OCI-LY3 (cell line): ENCODE results near the gene CCDC12.

ENCODE experiments used
- H2AFZ ChIP-seq: fragments of 200-600, 300-600 bp; shearing (Covaris generic); 2 replicates; pipeline ENCODE4 v1.6.0; 2014; ENCODE audit warnings: antibody characterized with exemption, low read depth, low read length
- H3K27ac ChIP-seq: fragments of 200-600, 300-600 bp; sonication (generic); 2 replicates; pipeline ENCODE4 v1.5.1; 2014; ENCODE audit warnings: mild to moderate bottlenecking, low read length, moderate library complexity, mixed read lengths
- H3K27me3 ChIP-seq: fragments of 200-600, 300-600 bp; sonication (generic); 2 replicates; pipeline ENCODE4 v1.6.1; 2014; ENCODE audit warnings: low read depth, low read length, mixed read lengths
- H3K36me3 ChIP-seq: fragments of 200-600, 300-600 bp; sonication (generic); replicated peaks from 2 replicates; pipeline ENCODE3; 2014; ENCODE audit warnings: low read depth, low read length, mixed read lengths
- H3K4me1 ChIP-seq: fragments of 300-600, 200-600 bp; sonication (generic); 2 replicates; pipeline ENCODE4 v1.6.1; 2014; ENCODE audit warnings: low read length, mixed read lengths
- H3K4me2 ChIP-seq: fragments of 200-600, 300-600 bp; sonication (generic); 2 replicates; pipeline ENCODE4 v1.6.1; 2014; ENCODE audit warnings: low read length, mixed read lengths
- H3K4me3 ChIP-seq: fragments of 300-600, 200-600 bp; sonication (generic); 2 replicates; pipeline ENCODE4 v1.5.1; 2014; ENCODE audit warnings: antibody characterized with exemption, mild to moderate bottlenecking, low read length, moderate library complexity
- H3K79me2 ChIP-seq: fragments of 300-600, 200-600 bp; shearing (Covaris generic); 2 replicates; pipeline ENCODE4 v1.6.1; 2014; ENCODE audit warnings: mild to moderate bottlenecking, low read length, mixed read lengths
- H3K9ac ChIP-seq: fragments of 300-600, 200-600 bp; shearing (Covaris generic); 2 replicates; pipeline ENCODE4 v1.6.0; 2014; ENCODE audit warnings: mild to moderate bottlenecking, low read length, moderate library complexity
- H3K9me3 ChIP-seq: fragments of 200-600, 300-600 bp; shearing (Covaris generic); 2 replicates; pipeline ENCODE4 v1.6.1; 2014; ENCODE audit warnings: low read length, mixed read lengths; ENCODE audit not compliant: insufficient read depth
- H4K20me1 ChIP-seq: fragments of 200-600, 300-600 bp; sonication (generic); 2 replicates; pipeline ENCODE4 v1.6.1; 2016; ENCODE audit warnings: low read length, mixed read lengths; ENCODE audit not compliant: insufficient read depth
- EZH2phosphoT487 ChIP-seq: fragments of 200-600 bp; shearing (Covaris generic); IDR thresholded peaks from 2 replicates; pipeline ENCODE4 v1.6.1; 2018; ENCODE audit warnings: antibody characterized with exemption, mixed run types, low read depth
- TF ChIP-seq, protein P1 (sequence below): fragments of 200-600, 300-600 bp; sonication (generic); IDR thresholded peaks from 2 replicates; pipeline ENCODE4 v1.5.1; 2014; ENCODE audit warnings: antibody characterized with exemption, low read length, low read depth

CCDC12 gene

DNA sequence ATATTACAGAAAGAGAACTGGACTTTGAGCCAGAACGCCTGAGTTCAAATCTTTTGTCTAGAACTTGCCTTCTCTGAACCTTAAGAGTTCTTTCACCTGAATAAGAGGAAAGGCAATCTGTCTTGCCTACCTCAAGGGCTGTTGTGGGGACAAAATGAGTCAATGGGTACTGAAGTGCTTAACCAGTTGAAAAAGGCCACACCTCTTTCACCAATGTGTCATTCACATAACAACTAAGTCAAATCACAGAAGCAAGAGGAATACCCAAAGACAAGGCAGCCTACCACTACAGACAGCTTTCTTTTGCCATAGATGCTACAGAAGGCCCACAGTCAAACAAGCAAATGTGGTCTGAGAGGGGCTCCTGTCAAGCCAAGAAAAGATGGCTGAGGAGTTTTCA, 42.7 kb upstream of the CCDC12 start:
- peaks cover 14% of the 10 kb centered on the region for H3K4me1 ChIP-seq
- H2AFZ ChIP-seq: no peak overlapping the region
- H3K9me3 ChIP-seq: no peaks in the 10 kb centered on the region
- H3K27me3 ChIP-seq: no peaks in the 10 kb centered on the region
- H3K4me2 ChIP-seq: no peak overlapping the region
- H3K9ac ChIP-seq: no peak overlapping the region
- no peak overlapping the region for H3K4me3 ChIP-seq
- H3K36me3 ChIP-seq: peaks cover 40% of the 10 kb centered on the region
- peaks cover 16% of the 10 kb centered on the region for H4K20me1 ChIP-seq
- peaks cover 16% of the 10 kb centered on the region; the same call in 1 of the 2 replicates for H3K79me2 ChIP-seq
- TF ChIP-seq, protein P1, sequence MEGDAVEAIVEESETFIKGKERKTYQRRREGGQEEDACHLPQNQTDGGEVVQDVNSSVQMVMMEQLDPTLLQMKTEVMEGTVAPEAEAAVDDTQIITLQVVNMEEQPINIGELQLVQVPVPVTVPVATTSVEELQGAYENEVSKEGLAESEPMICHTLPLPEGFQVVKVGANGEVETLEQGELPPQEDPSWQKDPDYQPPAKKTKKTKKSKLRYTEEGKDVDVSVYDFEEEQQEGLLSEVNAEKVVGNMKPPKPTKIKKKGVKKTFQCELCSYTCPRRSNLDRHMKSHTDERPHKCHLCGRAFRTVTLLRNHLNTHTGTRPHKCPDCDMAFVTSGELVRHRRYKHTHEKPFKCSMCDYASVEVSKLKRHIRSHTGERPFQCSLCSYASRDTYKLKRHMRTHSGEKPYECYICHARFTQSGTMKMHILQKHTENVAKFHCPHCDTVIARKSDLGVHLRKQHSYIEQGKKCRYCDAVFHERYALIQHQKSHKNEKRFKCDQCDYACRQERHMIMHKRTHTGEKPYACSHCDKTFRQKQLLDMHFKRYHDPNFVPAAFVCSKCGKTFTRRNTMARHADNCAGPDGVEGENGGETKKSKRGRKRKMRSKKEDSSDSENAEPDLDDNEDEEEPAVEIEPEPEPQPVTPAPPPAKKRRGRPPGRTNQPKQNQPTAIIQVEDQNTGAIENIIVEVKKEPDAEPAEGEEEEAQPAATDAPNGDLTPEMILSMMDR: no peak
- no peak for TF ChIP-seq EZH2phosphoT487
- H3K27ac ChIP-seq: no peak overlapping the region

DNA sequence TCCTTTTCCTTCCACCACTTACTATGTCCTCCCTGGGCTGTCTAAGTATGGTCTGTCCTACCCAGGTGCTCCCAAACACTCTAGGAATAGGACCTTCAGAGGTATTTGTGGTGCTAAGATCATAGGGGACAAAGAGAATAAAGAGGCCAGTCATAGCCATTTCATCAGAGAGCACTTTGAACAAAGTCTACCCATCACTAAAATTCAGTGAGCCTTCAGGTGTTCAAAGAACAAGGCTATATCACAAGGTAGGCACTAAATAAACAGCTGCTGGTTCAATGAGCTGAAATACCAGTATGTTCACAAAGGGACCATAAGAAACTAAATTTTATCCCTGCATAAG, 41.7 kb upstream of the CCDC12 start:
- peaks cover 14% of the 10 kb centered on the region for H3K4me1 ChIP-seq
- H3K27me3 ChIP-seq: no peaks in the 10 kb centered on the region
- peaks cover 43% of the 10 kb centered on the region for H3K36me3 ChIP-seq
- H3K4me2 ChIP-seq: no peak overlapping the region
- H4K20me1 ChIP-seq: peaks cover 16% of the 10 kb centered on the region
- no peak overlapping the region for H3K4me3 ChIP-seq
- H3K27ac ChIP-seq: no peak overlapping the region
- no peaks in the 10 kb centered on the region for H3K9me3 ChIP-seq
- no peak for TF ChIP-seq EZH2phosphoT487
- TF ChIP-seq, protein P1: no peak
- H2AFZ ChIP-seq: no peak overlapping the region
- no peak overlapping the region for H3K9ac ChIP-seq
- peaks cover 11% of the 10 kb centered on the region; the same call in 1 of the 2 replicates for H3K79me2 ChIP-seq

DNA sequence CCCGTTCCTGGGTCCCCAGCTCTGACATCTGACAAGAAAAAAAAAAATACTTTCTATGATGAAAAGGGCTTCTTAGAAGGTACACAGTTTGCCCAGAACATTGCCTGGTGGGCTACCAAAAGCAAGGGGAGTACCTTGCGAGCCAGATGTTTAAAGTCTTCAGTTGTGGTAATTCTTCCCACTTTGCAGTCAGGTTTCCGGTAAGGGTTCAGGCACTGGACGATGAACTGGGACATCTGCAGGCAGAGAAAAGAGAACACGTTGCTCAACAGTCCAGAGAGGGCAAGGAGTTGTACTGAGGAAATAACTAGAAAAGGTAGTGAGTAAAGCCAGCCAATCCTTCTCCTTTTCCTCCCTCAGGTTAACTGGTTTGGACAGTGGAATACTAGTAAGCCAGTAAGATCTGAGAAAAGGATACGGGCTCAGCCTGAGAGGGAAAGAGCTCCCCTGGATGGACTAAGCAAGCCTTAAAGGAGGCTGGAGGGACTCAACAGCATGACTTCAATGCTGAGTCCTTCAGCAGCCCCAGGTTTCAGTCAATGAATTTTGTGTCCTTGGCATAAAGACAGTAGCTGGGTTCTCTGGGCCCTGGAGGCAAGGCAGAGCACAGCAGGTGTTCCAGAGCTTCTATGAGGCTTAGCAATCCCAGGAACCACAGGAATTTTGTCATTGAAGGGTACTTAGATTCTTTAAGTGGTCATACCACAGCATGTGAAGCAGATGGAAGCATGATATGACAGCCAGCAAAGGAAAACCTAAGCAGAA, 41.1 kb upstream of the CCDC12 start:
- no peak overlapping the region for H3K9ac ChIP-seq
- H3K27ac ChIP-seq: no peak overlapping the region
- no peak overlapping the region for H3K4me2 ChIP-seq

DNA sequence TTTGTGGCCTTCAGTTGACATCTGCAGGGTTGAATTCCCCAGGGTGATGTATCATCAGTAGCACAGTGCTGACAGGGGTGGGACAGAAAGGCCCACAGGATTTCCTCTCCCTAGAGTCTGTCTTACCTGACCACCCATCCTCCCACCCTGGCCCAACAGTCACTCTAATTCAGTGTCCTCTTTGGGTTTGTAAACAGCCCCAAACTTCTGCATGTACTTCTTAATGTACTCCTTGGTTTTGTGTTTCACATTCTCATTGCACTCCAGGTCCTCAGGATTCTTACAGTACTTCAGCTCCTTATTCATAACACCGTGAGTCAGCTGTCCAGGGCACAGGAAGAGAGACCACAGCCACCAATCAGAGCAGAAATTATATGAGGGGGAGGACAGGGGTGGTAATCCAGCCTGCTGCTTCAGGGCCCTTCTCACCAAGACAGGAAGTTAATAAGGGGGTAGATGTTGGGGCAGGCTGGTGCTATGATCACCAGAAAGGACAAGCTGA, 40.4 kb upstream of the CCDC12 start:
- no peak overlapping the region for H2AFZ ChIP-seq
- no peak overlapping the region for H3K27ac ChIP-seq
- H3K9me3 ChIP-seq: no peaks in the 10 kb centered on the region
- no peak overlapping the region for H3K4me3 ChIP-seq
- H3K4me1 ChIP-seq: peaks cover 14% of the 10 kb centered on the region
- no peak overlapping the region for H3K9ac ChIP-seq
- peaks cover 5% of the 10 kb centered on the region; the same call in 1 of the 2 replicates for H3K79me2 ChIP-seq
- H3K4me2 ChIP-seq: no peak overlapping the region
- peaks cover 16% of the 10 kb centered on the region for H4K20me1 ChIP-seq
- H3K27me3 ChIP-seq: no peaks in the 10 kb centered on the region
- H3K36me3 ChIP-seq: peaks cover 38% of the 10 kb centered on the region
- TF ChIP-seq, protein P1: no peak
- TF ChIP-seq EZH2phosphoT487: no peak

More for the DNA sequence above, 41.1 kb upstream of the CCDC12 start:
- H3K4me1 ChIP-seq: peaks cover 14% of the 10 kb centered on the region
- H3K9me3 ChIP-seq: no peaks in the 10 kb centered on the region
- H3K79me2 ChIP-seq: peaks cover 10% of the 10 kb centered on the region; the same call in 1 of the 2 replicates
- H3K36me3 ChIP-seq: peaks cover 42% of the 10 kb centered on the region
- TF ChIP-seq, protein P1: no peak
- no peak for TF ChIP-seq EZH2phosphoT487
- H3K27me3 ChIP-seq: no peaks in the 10 kb centered on the region
- no peak overlapping the region for H3K4me3 ChIP-seq
- peaks cover 16% of the 10 kb centered on the region for H4K20me1 ChIP-seq
- H2AFZ ChIP-seq: no peak overlapping the region
